ENCODE results near the gene C1orf74.

GRCh38 chr1:209802780-209803152 lies 18.4 kb upstream of the C1orf74 start:
- TF ChIP-seq ZFX (IDR thresholded peaks at IDR 0.05) (no peak), CTCF (IDR thresholded peaks at IDR 0.05 in 2 of 3, conservative IDR thresholded peaks at IDR 0.05 in 1 of 3; ENCODE audit: borderline replicate concordance in 1 of 3, insufficient read depth in 1 of 3, low read depth in 2 of 3, low read length in 2 of 3) (no peak), EZH2phosphoT487 (IDR thresholded peaks at IDR 0.05; ENCODE audit: borderline replicate concordance) (no peak), ZBTB33 (IDR thresholded peaks at IDR 0.05; ENCODE audit: extremely low read depth, insufficient replicate concordance, low read length) (no peak), REST (IDR thresholded peaks at IDR 0.05; ENCODE audit: low read depth) (no peak), YY1 (IDR thresholded peaks at IDR 0.05; ENCODE audit: extremely low read depth, insufficient replicate concordance, low read depth, low read length) (no peak), POLR2A (IDR thresholded peaks at IDR 0.05; ENCODE audit: borderline replicate concordance, extremely low read depth, insufficient read depth, insufficient read length) (no peak), EZH2 (IDR thresholded peaks at IDR 0.05) (no peak)
